B cell (primary cell): Measurements from ENCODE around the gene LRRC61.

Source experiments
- EZH2 ChIP-seq: IDR thresholded peaks from 2 replicates; pipeline ENCODE4 v1.6.1; 2012; ENCODE audit warnings: borderline replicate concordance, low read depth, mild to moderate bottlenecking, moderate library complexity, low read length; ENCODE audit not compliant: insufficient read depth, poor library complexity, severe bottlenecking
- TF ChIP-seq, protein P1 (sequence below): fragments of 200-600 bp; IDR thresholded peaks from one replicate; pipeline ENCODE4 v1.8.0; 2022; ENCODE audit warnings: antibody characterized with exemption, mild to moderate bottlenecking

GRCh38 chr7:150325901-150326300 lies 2.7 kb downstream of the LRRC61 start:
- TF ChIP-seq, protein P1, sequence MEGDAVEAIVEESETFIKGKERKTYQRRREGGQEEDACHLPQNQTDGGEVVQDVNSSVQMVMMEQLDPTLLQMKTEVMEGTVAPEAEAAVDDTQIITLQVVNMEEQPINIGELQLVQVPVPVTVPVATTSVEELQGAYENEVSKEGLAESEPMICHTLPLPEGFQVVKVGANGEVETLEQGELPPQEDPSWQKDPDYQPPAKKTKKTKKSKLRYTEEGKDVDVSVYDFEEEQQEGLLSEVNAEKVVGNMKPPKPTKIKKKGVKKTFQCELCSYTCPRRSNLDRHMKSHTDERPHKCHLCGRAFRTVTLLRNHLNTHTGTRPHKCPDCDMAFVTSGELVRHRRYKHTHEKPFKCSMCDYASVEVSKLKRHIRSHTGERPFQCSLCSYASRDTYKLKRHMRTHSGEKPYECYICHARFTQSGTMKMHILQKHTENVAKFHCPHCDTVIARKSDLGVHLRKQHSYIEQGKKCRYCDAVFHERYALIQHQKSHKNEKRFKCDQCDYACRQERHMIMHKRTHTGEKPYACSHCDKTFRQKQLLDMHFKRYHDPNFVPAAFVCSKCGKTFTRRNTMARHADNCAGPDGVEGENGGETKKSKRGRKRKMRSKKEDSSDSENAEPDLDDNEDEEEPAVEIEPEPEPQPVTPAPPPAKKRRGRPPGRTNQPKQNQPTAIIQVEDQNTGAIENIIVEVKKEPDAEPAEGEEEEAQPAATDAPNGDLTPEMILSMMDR = no peak
- no peak for TF ChIP-seq EZH2
